BLaER1 treated with 17β-estradiol and CSF1 and Interleukin-3, amounts not matched to agents 10 nM and 100 nM (cell line): Measurements from ENCODE around the gene TNFRSF1B.

Experiments
- H3K27ac ChIP-seq, 11 experiments: shearing (Covaris generic); formaldehyde crosslinking; 2 replicates each; pipeline ENCODE4 v1.8.1; 2022
- H3K27me3 ChIP-seq, 11 experiments: shearing (Covaris generic); formaldehyde crosslinking; 2 replicates each; pipeline ENCODE4 v1.8.1; 2022
- H3K36me3 ChIP-seq, 11 experiments: shearing (Covaris generic); formaldehyde crosslinking; 2 replicates each; pipeline ENCODE4 v1.8.1; 2022
- H3K4me1 ChIP-seq, 10 experiments: shearing (Covaris generic); formaldehyde crosslinking; 2 replicates each; pipeline ENCODE4 v1.8.1; 2022
- H3K4me2 ChIP-seq, 11 experiments: shearing (Covaris generic); formaldehyde crosslinking; 2 replicates each; pipeline ENCODE4 v1.8.1; 2022
- H3K4me3 ChIP-seq, 10 experiments: shearing (Covaris generic); formaldehyde crosslinking; 2 replicates each; pipeline ENCODE4 v1.8.1; 2022
- H3K9ac ChIP-seq, 11 experiments: shearing (Covaris generic); formaldehyde crosslinking; 2 replicates each; pipeline ENCODE4 v1.8.1; 2022
- H3K9me3 ChIP-seq, 11 experiments: shearing (Covaris generic); formaldehyde crosslinking; replicated peaks in 1 of 11; 2 replicates each; pipeline ENCODE4 v1.8.1; 2022
- H4K20me1 ChIP-seq, 11 experiments: shearing (Covaris generic); formaldehyde crosslinking; 2 replicates each; pipeline ENCODE4 v1.8.1; 2022
- Cebpa-rat ChIP-seq, 11 experiments: shearing (Covaris generic); IDR thresholded peaks; 2 replicates each; pipeline ENCODE4 v1.8.1; 2022

The TNFRSF1B gene

GRCh38 chr1:12140016-12140415 lies 26.8 kb upstream of the TNFRSF1B start:
- H3K9ac ChIP-seq = peak overlapping the region in 4 of 11 experiments; percentile 18 to 90 (median 24); a peak in 3 of 22 replicates

GRCh38 chr1:12140515-12141162 lies 26.2 kb upstream of the TNFRSF1B start:
- H4K20me1 ChIP-seq = no peaks in the 10 kb centered on the region
- H3K4me2 ChIP-seq = peak overlapping the region in 9 of 11 experiments; percentile 0 to 92 (median 84); a peak in 12 of 22 replicates
- peaks cover 50 to 99% (median 74%) of the 10 kb centered on the region in 10 experiments for H3K4me1 ChIP-seq
- H3K9me3 ChIP-seq = no peaks in the 10 kb centered on the region
- TF ChIP-seq Cebpa-rat (IDR thresholded peaks at IDR 0.05) = no peak
- H3K9ac ChIP-seq = peak overlapping the region in 4 of 11 experiments; percentile 18 to 90 (median 24); a peak in 6 of 22 replicates
- H3K36me3 ChIP-seq = peaks cover 0 to 13% (median 0%) of the 10 kb centered on the region in 11 experiments; a peak in 3 of 22 replicates
- no peaks in the 10 kb centered on the region for H3K27me3 ChIP-seq
- H3K4me3 ChIP-seq = no peak overlapping the region
- peak overlapping the region in 6 of 11 experiments; percentile 14 to 98 (median 86); a peak in 9 of 22 replicates for H3K27ac ChIP-seq

More at GRCh38 chr1:12140016-12140415, 26.8 kb upstream of the TNFRSF1B start:
- no peak overlapping the region for H3K4me3 ChIP-seq
- H4K20me1 ChIP-seq = no peaks in the 10 kb centered on the region
- no peaks in the 10 kb centered on the region for H3K27me3 ChIP-seq
- peaks cover 43 to 99% (median 68%) of the 10 kb centered on the region in 10 experiments for H3K4me1 ChIP-seq
- H3K27ac ChIP-seq = peak overlapping the region in 6 of 11 experiments; percentile 14 to 98 (median 68); a peak in 9 of 22 replicates
- no peak for TF ChIP-seq Cebpa-rat (IDR thresholded peaks at IDR 0.05)
- H3K4me2 ChIP-seq = peak overlapping the region in 9 of 11 experiments; percentile 0 to 92 (median 53); a peak in 13 of 22 replicates
- H3K9me3 ChIP-seq = no peaks in the 10 kb centered on the region
- peaks cover 0 to 13% (median 0%) of the 10 kb centered on the region in 11 experiments; a peak in 3 of 22 replicates for H3K36me3 ChIP-seq

- TF ChIP-seq Cebpa-rat (IDR thresholded peaks at IDR 0.05) = no peak
- Histone ChIP-seq H3K9ac (peak overlapping the region in 7 of 11 experiments; percentile 68 to 90 (median 76); a peak in 7 of 22 replicates), H3K27ac (peak overlapping the region in 10 of 11 experiments; percentile 77 to 98 (median 86); a peak in 15 of 22 replicates), H3K27me3 (no peaks in the 10 kb centered on the region), H3K36me3 (peaks cover 0 to 13% (median 0%) of the 10 kb centered on the region in 11 experiments; a peak in 3 of 22 replicates), H3K4me2 (peak overlapping the region in 8 of 11 experiments; percentile 73 to 92 (median 88); a peak in 14 of 22 replicates), H3K9me3 (no peaks in the 10 kb centered on the region), H3K4me1 (peaks cover 56 to 100% (median 81%) of the 10 kb centered on the region in 10 experiments), H4K20me1 (no peaks in the 10 kb centered on the region), H3K4me3 (no peak overlapping the region)
Observed at GRCh38 chr1:12141163-12141850, 25.5 kb upstream of the TNFRSF1B start.

GRCh38 chr1:12142141-12142823 lies 24.5 kb upstream of the TNFRSF1B start:
- Histone ChIP-seq H3K9ac (peak overlapping the region; percentile 57 to 90 (median 74); a peak in 21 of 22 replicates), H3K4me3 (no peak overlapping the region; a peak in 1 of 20 replicates), H3K27me3 (no peaks in the 10 kb centered on the region), H3K4me2 (peak overlapping the region; percentile 68 to 92 (median 88)), H3K36me3 (peaks cover 0 to 13% (median 0%) of the 10 kb centered on the region in 11 experiments; a peak in 3 of 22 replicates), H3K27ac (peak overlapping the region; percentile 72 to 98 (median 85)), H3K4me1 (peaks cover 66 to 100% (median 91%) of the 10 kb centered on the region in 10 experiments), H3K9me3 (no peaks in the 10 kb centered on the region), H4K20me1 (no peaks in the 10 kb centered on the region)
- no peak for TF ChIP-seq Cebpa-rat (IDR thresholded peaks at IDR 0.05)

GRCh38 chr1:12142891-12143630 lies 23.7 kb upstream of the TNFRSF1B start:
- Histone ChIP-seq H3K4me3 (peak overlapping the region in 1 of 10 experiments; percentile 6; a peak in 3 of 20 replicates), H3K9me3 (no peaks in the 10 kb centered on the region), H4K20me1 (no peaks in the 10 kb centered on the region), H3K27ac (peak overlapping the region; percentile 72 to 98 (median 85)), H3K9ac (peak overlapping the region; percentile 57 to 90 (median 74)), H3K4me1 (peaks cover 74 to 100% (median 95%) of the 10 kb centered on the region in 10 experiments), H3K36me3 (peaks cover 0 to 12% (median 0%) of the 10 kb centered on the region in 11 experiments; a peak in 3 of 22 replicates), H3K27me3 (no peaks in the 10 kb centered on the region), H3K4me2 (peak overlapping the region; percentile 68 to 92 (median 88))
- no peak for TF ChIP-seq Cebpa-rat (IDR thresholded peaks at IDR 0.05)

- TF ChIP-seq Cebpa-rat (IDR thresholded peaks at IDR 0.05) = peak in 8 of 11 experiments; percentile 26 to 91 (median 58); a peak in 12 of 22 replicates
- peak overlapping the region in 1 of 10 experiments; percentile 5; a peak in 2 of 20 replicates for H3K4me3 ChIP-seq
- H3K4me1 ChIP-seq = peaks cover 80 to 100% (median 95%) of the 10 kb centered on the region in 10 experiments
- H3K9ac ChIP-seq = peak overlapping the region; percentile 57 to 90 (median 74)
- peaks cover 0 to 6% (median 0%) of the 10 kb centered on the region in 11 experiments; a peak in 3 of 22 replicates for H3K36me3 ChIP-seq
- H3K27ac ChIP-seq = peak overlapping the region; percentile 72 to 98 (median 85)
- no peaks in the 10 kb centered on the region for H3K9me3 ChIP-seq
- peak overlapping the region; percentile 68 to 92 (median 88) for H3K4me2 ChIP-seq
- no peaks in the 10 kb centered on the region for H3K27me3 ChIP-seq
- H4K20me1 ChIP-seq = no peaks in the 10 kb centered on the region
Observed at GRCh38 chr1:12143631-12144155, 23.1 kb upstream of the TNFRSF1B start.

- peak overlapping the region; percentile 72 to 98 (median 85) for H3K27ac ChIP-seq
- TF ChIP-seq Cebpa-rat (IDR thresholded peaks at IDR 0.05) = no peak
- peak overlapping the region; percentile 68 to 92 (median 88) for H3K4me2 ChIP-seq
- no peaks in the 10 kb centered on the region for H4K20me1 ChIP-seq
- H3K36me3 ChIP-seq = 0 out of 22 replicates have a peak, but pooled peaks cover 0 to under 1% (median 0%) of the 10 kb centered on the region in 11 experiments
- H3K9ac ChIP-seq = peak overlapping the region; percentile 57 to 90 (median 74); a peak in 21 of 22 replicates
- peaks cover 0 to 3% (median under 1%) of the 10 kb centered on the region in 11 experiments; a peak in 9 of 22 replicates for H3K9me3 ChIP-seq
- H3K4me3 ChIP-seq = 0 out of 20 replicates have a peak overlapping the region, but pooled peaks of 1 of the 10 experiments have one; percentile 5
- no peaks in the 10 kb centered on the region for H3K27me3 ChIP-seq
- H3K4me1 ChIP-seq = peaks cover 85 to 100% (median 96%) of the 10 kb centered on the region in 10 experiments
Observed at GRCh38 chr1:12144236-12144635, 22.6 kb upstream of the TNFRSF1B start.
